GM12864 (cell line): ENCODE measurements around the gene TAX1BP1.

Source experiments
- DNase-seq: peaks from one replicate; pipeline ENCODE4 v3.0.0-alpha.2; 2011; ENCODE audit warnings: low read depth
- H3K4me3 ChIP-seq: 2 replicates; pipeline ENCODE4 v1.5.1; 2011; ENCODE audit warnings: mild to moderate bottlenecking, low read depth, low read length, control low read depth
- CTCF ChIP-seq: IDR thresholded peaks from 2 replicates; pipeline ENCODE4 v1.5.1; 2011; ENCODE audit warnings: low read depth, mild to moderate bottlenecking, moderate library complexity, low read length, control low read depth, inconsistent platforms; ENCODE audit errors: missing control alignments

TAX1BP1 gene

GRCh38 chr7:27703181-27703580 is 36.8 kb upstream of the TAX1BP1 start:
- TF ChIP-seq CTCF: no peak
- DNase-seq: no peak
- H3K4me3 ChIP-seq: no peak overlapping the region

- no peak for TF ChIP-seq CTCF
- no peak for DNase-seq
- H3K4me3 ChIP-seq: no peak overlapping the region
These were observed 35.4 kb upstream of the TAX1BP1 start for GRCh38 chr7:27704422-27705199.

DNA sequence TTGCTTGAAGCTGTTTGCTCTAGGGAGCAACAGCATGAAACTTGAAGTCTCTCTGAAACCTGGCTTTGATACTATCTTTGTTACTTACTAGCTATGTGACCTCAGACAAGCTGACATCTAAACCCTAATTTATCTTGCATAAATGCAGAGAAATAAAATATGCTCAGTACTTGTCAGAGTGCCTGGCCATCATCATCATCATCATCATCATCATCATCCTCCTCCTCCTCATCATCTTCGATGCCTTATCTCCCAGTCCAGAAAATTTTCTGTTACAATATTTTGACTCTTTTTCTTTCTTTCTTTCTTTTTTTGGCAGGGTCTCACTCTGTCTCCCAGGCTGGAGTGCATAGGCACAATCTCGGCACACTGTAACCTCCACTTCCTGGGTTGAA is 34.8 kb upstream of the TAX1BP1 start:
- no peak overlapping the region for H3K4me3 ChIP-seq
- no peak for TF ChIP-seq CTCF
- DNase-seq: no peak

- TF ChIP-seq CTCF: no peak
- no peak overlapping the region for H3K4me3 ChIP-seq
- DNase-seq: no peak
These were observed 31.5 kb upstream of the TAX1BP1 start for GRCh38 chr7:27708485-27708884.

DNA sequence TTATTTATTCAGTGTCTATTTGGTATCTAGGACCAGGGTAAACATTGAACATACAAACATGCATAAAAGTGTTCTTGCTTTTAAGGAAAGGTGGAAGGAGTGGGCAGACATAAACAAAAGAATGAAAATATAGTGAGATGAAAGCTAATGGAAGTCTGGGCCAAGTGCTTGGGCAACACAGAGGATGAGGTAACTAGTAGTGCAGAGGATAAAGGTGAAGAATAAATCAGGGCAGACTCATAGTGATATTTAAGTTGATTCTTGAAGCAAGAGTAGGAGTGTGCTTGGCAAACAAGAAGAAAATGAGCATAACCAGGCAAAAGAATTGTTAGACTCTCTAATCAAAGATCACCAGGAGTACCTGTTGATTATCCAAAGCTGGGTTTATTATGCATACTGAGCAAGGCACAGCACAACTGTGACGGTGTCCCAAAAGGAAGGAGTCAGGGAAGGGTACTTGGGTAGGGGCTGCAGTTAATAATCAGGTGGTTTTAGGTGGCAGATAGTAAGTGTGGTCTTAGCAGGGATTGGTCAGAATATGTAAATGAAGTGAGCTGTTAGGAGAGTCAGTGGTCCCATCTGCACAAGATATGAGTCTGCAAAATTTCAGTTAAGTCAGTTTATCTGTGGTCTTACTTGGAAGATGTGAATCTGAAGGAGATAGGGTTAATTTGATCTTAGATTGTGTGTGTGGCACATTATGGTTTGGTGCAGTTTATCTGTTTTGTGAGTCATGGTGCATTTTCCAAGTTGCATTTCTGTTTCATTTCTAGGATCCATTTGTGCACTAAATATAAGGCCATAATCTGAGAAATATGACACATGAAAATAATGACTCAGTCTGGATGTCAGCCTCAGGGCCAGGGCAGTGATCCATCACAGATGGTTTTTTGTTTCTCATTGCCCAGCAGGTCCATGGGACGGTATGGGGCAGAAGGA is 30.6 kb upstream of the TAX1BP1 start:
- DNase-seq: no peak
- H3K4me3 ChIP-seq: no peak overlapping the region
- TF ChIP-seq CTCF: no peak

DNA sequence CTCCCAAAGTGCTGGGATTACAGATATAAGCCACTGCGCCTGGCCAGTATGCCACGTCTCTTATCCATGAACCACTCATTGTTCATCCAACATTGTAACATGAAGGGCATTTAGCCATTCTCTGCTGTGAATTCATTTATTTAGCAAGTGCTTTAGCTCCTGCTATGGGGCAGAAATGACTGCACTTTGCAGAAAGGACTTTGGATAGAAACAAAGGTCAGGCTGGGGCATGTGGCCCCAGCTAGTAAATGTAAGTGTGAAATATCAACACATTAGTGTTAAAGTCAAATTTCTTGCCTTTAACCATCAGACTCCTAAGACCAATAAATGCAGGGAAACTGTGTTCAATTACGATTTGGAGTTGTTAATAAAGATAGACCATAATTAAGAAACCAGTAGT is 27.7 kb upstream of the TAX1BP1 start:
- TF ChIP-seq CTCF: no peak
- H3K4me3 ChIP-seq: no peak overlapping the region
- no peak for DNase-seq
